NCI-H2081 (cell line): ENCODE data around the gene SUPT6H.

Source experiments
- DNase-seq, 2 experiments: peaks; one replicate each; lab custom pipeline; 2025; lab: John Stamatoyannopoulos, UW

Gene SUPT6H

GRCh38 chr17:28750178-28751047 lies 88.4 kb downstream of the SUPT6H start:
- peak; percentile 79 to 85 for DNase-seq

GRCh38 chr17:28751600-28752366 lies 89.8 kb downstream of the SUPT6H start:
- DNase-seq = no peak
